CD14-positive monocyte (primary cell): Measurements from ENCODE around the gene TNFAIP1. TPM values are rescaled to one million over a fixed set of nuclear protein-coding genes. Genes with fewer than 3 reads are reported as not detected.

Experiments used
- DNase-seq, 3 donors: peaks; one replicate each; pipeline ENCODE4 v3.0.0-alpha.2; 2011 to 2022
- H2AFZ ChIP-seq: 2 replicates; pipeline ENCODE4 v1.6.0; 2012; ENCODE audit warnings: mild to moderate bottlenecking, low read depth, low read length, inconsistent platforms; ENCODE audit not compliant: insufficient read depth, poor library complexity, severe bottlenecking
- H3K27ac ChIP-seq, 2 donors: 1 replicate in 1 of 2; 2 replicates in 1 of 2; pipeline ENCODE4 v1.5.1; 2012 to 2013; ENCODE audit warnings: low read length in 2 of 2, control low read depth in 1 of 2, inconsistent platforms in 1 of 2, low read depth in 1 of 2, mild to moderate bottlenecking in 1 of 2
- H3K27me3 ChIP-seq, 2 donors: one replicate each; pipeline versions ENCODE4 v1.6.0 to v1.6.1; 2011 to 2013; ENCODE audit warnings: low read length in 2 of 2; ENCODE audit not compliant: control insufficient read depth in 2 of 2, insufficient read depth in 2 of 2
- H3K36me3 ChIP-seq, 2 donors: replicated peaks in 1 of 2; 1 replicate in 1 of 2; 2 replicates in 1 of 2; pipeline versions ENCODE4 v1.5.1 to v1.6.1; 2012 to 2013; ENCODE audit warnings: low read length in 2 of 2, control low read depth in 1 of 2, inconsistent platforms in 1 of 2, mild to moderate bottlenecking in 1 of 2; ENCODE audit not compliant: insufficient read depth in 2 of 2, control insufficient read depth in 1 of 2
- H3K4me1 ChIP-seq, 2 donors: 1 replicate in 1 of 2; 2 replicates in 1 of 2; pipeline versions ENCODE4 v1.5.1 to v1.6.1; 2012 to 2013; ENCODE audit warnings: low read length in 2 of 2, control low read depth in 1 of 2, inconsistent platforms in 1 of 2, mild to moderate bottlenecking in 1 of 2, moderate library complexity in 1 of 2; ENCODE audit not compliant: insufficient read depth in 2 of 2, control insufficient read depth in 1 of 2
- H3K4me2 ChIP-seq: replicated peaks from 2 replicates; pipeline ENCODE3; 2012; ENCODE audit warnings: low read length, moderate library complexity, mild to moderate bottlenecking; ENCODE audit not compliant: poor library complexity, severe bottlenecking; ENCODE audit errors: extremely low read depth
- H3K4me3 ChIP-seq, 3 experiments: fragments of 200-600 bp in 1 of 3; sonication (generic) in 1 of 3; replicated peaks in 1 of 3; 1 replicate in 2 of 3; 2 replicates in 1 of 3; pipeline ENCODE4 v1.5.1; 2011 to 2013; ENCODE audit warnings: low read length in 3 of 3, mild to moderate bottlenecking in 3 of 3, control low read depth in 2 of 3, low read depth in 2 of 3, inconsistent platforms in 1 of 3, moderate library complexity in 1 of 3
- H3K79me2 ChIP-seq: 2 replicates; pipeline ENCODE4 v1.6.0; 2012; ENCODE audit warnings: mild to moderate bottlenecking, control low read depth, inconsistent platforms, low read length, moderate library complexity; ENCODE audit not compliant: insufficient read depth
- H3K9ac ChIP-seq: 2 replicates; pipeline ENCODE4 v1.6.0; 2017; ENCODE audit warnings: low read length, mild to moderate bottlenecking; ENCODE audit not compliant: insufficient read depth, poor library complexity, severe bottlenecking
- H3K9me3 ChIP-seq, 2 donors: replicated peaks in 1 of 2; 1 replicate in 1 of 2; 2 replicates in 1 of 2; pipeline versions ENCODE4 v1.5.1 to v1.6.1; 2012 to 2013; ENCODE audit warnings: low read length in 2 of 2, control low read depth in 1 of 2; ENCODE audit not compliant: control insufficient read depth in 1 of 2, insufficient read depth in 1 of 2
- H4K20me1 ChIP-seq: 2 replicates; pipeline ENCODE4 v1.6.0; 2012; ENCODE audit warnings: mild to moderate bottlenecking, low read length, control low read depth, moderate library complexity; ENCODE audit not compliant: insufficient read depth
- H3K27ac Mint-ChIP-seq, 7 donors: one replicate each; pipeline ENCODE4 v1.8.0; 2020; ENCODE audit warnings: mild to moderate bottlenecking in 7 of 7, mixed read lengths in 7 of 7, moderate library complexity in 6 of 7, inconsistent platforms in 2 of 7
- H3K27me3 Mint-ChIP-seq, 3 donors: one replicate each; pipeline ENCODE4 v1.8.0; 2021 to 2022; ENCODE audit warnings: low read depth in 3 of 3, mild to moderate bottlenecking in 3 of 3, mixed read lengths in 3 of 3, moderate library complexity in 3 of 3, inconsistent platforms in 1 of 3
- H3K36me3 Mint-ChIP-seq, 2 donors: one replicate each; pipeline ENCODE4 v1.8.0; 2020; ENCODE audit warnings: mixed read lengths in 2 of 2, inconsistent platforms in 1 of 2, mild to moderate bottlenecking in 1 of 2
- H3K4me1 Mint-ChIP-seq: one replicate; pipeline ENCODE4 v1.8.0; 2020; ENCODE audit warnings: mild to moderate bottlenecking, mixed read lengths
- H3K4me3 Mint-ChIP-seq, 2 donors: one replicate each; pipeline ENCODE4 v1.8.0; 2020; ENCODE audit warnings: mild to moderate bottlenecking in 2 of 2, mixed read lengths in 2 of 2, moderate library complexity in 1 of 2
- H3K9me3 Mint-ChIP-seq, 7 donors: one replicate each; pipeline ENCODE4 v1.8.0; 2020 to 2022; ENCODE audit warnings: mixed read lengths in 7 of 7, mild to moderate bottlenecking in 6 of 7, moderate library complexity in 6 of 7, inconsistent platforms in 2 of 7
- WGBS: methylation state at CpG from one replicate; pipeline ENCODE4 v1.1.5; 2013; ENCODE audit warnings: missing lambda C conversion rate; ENCODE audit not compliant: insufficient coverage; 5-methylcytosine and 5-hydroxymethylcytosine counted together
- intact Hi-C, 2 donors: fragments of 100-400 bp; cut with micrococcal nuclease; formaldehyde crosslinking; loops; one replicate each; pipeline versions ENCODE4 v1.15.0 to v1.15.1; 2023
- polyA plus RNA-seq, 3 donors: library from polyadenylated mRNA; depleted of rRNA in 1 of 3; unstranded in 2 of 3; stranded (reverse) in 1 of 3; fragments of 300-500 nt in 2 of 3; fragments of >200 nt in 1 of 3; fragmentation: Illumina TruSeq in 2 of 3; gene quantifications; 1 replicate in 2 of 3; 2 replicates in 1 of 3; pipeline ENCODE4 v1.2.3, GENCODE V29; 2012 to 2021
- TF ChIP-seq, protein P1 (sequence below): fragments of 200-600 bp; IDR thresholded peaks from one replicate; pipeline ENCODE4 v1.8.0; 2022; ENCODE audit warnings: antibody characterized with exemption, mild to moderate bottlenecking

Gene TNFAIP1
- polyA plus RNA-seq, 3 donors, result 7.2 to 9.5 (median 9.4) TPM

DNA sequence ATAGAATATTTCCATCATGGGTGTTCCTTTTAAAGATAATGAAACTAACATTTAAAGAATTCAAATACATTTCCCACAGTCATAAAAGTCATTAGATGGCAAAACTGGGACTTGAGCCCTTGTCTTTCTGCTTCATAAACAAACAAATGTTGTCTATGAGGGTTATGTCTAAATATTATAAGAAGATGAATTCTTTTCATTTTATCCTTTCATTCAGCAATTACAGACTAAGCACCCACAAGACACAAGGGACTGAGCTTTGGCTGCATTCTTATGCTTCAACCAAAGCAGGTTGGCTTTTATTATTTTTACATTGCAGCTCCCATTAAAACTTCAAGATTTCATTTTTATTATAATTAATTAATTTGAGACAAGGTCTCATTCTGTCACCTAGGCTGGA, 50.8 kb downstream of the TNFAIP1 start:
- H3K9me3 ChIP-seq, result no peaks in the 10 kb centered on the region
- no peak overlapping the region for H3K4me3 ChIP-seq
- intact Hi-C loops, result no loop called here
- Mint-ChIP-seq H3K27ac (no peak overlapping the region), H3K9me3 (peaks cover 0 to 5% (median 0%) of the 10 kb centered on the region in 7 donors), H3K4me3 (no peak overlapping the region), H3K4me1 (peaks cover 28% of the 10 kb centered on the region), H3K27me3 (peaks cover 11 to 34% (median 21%) of the 10 kb centered on the region in 3 donors), H3K36me3 (peaks cover 33 to 40% of the 10 kb centered on the region in 2 donors)
- H3K9ac ChIP-seq, result no peak overlapping the region
- no peak overlapping the region for H2AFZ ChIP-seq
- H3K27ac ChIP-seq, result no peak overlapping the region
- H3K27me3 ChIP-seq, result peaks cover 2 to 12% of the 10 kb centered on the region in 2 donors
- H3K4me1 ChIP-seq, result peaks cover 16 to 23% of the 10 kb centered on the region in 2 donors
- TF ChIP-seq, protein P1, sequence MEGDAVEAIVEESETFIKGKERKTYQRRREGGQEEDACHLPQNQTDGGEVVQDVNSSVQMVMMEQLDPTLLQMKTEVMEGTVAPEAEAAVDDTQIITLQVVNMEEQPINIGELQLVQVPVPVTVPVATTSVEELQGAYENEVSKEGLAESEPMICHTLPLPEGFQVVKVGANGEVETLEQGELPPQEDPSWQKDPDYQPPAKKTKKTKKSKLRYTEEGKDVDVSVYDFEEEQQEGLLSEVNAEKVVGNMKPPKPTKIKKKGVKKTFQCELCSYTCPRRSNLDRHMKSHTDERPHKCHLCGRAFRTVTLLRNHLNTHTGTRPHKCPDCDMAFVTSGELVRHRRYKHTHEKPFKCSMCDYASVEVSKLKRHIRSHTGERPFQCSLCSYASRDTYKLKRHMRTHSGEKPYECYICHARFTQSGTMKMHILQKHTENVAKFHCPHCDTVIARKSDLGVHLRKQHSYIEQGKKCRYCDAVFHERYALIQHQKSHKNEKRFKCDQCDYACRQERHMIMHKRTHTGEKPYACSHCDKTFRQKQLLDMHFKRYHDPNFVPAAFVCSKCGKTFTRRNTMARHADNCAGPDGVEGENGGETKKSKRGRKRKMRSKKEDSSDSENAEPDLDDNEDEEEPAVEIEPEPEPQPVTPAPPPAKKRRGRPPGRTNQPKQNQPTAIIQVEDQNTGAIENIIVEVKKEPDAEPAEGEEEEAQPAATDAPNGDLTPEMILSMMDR, result no peak
- H3K4me2 ChIP-seq, result no peak overlapping the region
- peaks cover 11 to 27% of the 10 kb centered on the region in 2 donors for H3K36me3 ChIP-seq
- H3K79me2 ChIP-seq, result no peaks in the 10 kb centered on the region
- H4K20me1 ChIP-seq, result no peaks in the 10 kb centered on the region
- DNase-seq, result no peak

DNA sequence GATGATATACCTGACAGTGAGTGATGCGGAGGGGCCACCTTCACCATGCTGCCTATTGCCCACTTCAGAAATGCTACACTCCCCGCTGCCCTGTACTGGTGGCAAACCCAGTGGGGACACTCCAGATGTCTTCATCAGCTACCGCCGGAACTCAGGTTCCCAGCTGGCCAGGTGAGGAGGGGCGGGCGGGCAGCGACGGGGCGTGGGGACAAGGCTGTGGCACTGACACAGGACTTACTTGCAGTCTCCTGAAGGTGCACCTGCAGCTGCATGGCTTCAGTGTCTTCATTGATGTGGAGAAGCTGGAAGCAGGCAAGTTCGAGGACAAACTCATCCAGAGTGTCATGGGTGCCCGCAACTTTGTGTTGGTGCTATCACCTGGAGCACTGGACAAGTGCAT, 52.5 kb downstream of the TNFAIP1 start:
- H3K36me3 Mint-ChIP-seq, result peaks cover 37 to 39% of the 10 kb centered on the region in 2 donors
- peaks cover 0 to 3% of the 10 kb centered on the region in 2 donors for H3K27me3 ChIP-seq
- DNase-seq, result no peak
- no peak overlapping the region for H3K4me2 ChIP-seq
- no peak overlapping the region for H3K9ac ChIP-seq
- no peak overlapping the region for H3K27ac Mint-ChIP-seq
- H2AFZ ChIP-seq, result no peak overlapping the region
- H3K4me1 ChIP-seq, result peaks cover 16 to 19% of the 10 kb centered on the region in 2 donors
- peaks cover 17 to 36% of the 10 kb centered on the region in 2 donors for H3K36me3 ChIP-seq
- H3K79me2 ChIP-seq, result no peaks in the 10 kb centered on the region
- no peak overlapping the region for H3K27ac ChIP-seq
- H3K9me3 ChIP-seq, result no peaks in the 10 kb centered on the region
- H3K4me1 Mint-ChIP-seq, result peaks cover 21% of the 10 kb centered on the region
- WGBS, result 98% methylated on average over 11 of the region's 11 CpGs
- H4K20me1 ChIP-seq, result no peaks in the 10 kb centered on the region
- intact Hi-C loops, result no loop called here
- H3K4me3 ChIP-seq, result no peak overlapping the region
- H3K9me3 Mint-ChIP-seq, result peaks cover 0 to 2% (median 0%) of the 10 kb centered on the region in 7 donors
- peaks cover 1 to 18% (median 8%) of the 10 kb centered on the region in 3 donors for H3K27me3 Mint-ChIP-seq
- no peak overlapping the region for H3K4me3 Mint-ChIP-seq
- TF ChIP-seq, protein P1, result no peak
